ENCODE measurements around the gene SDK1. TPM values are rescaled to one million over a fixed set of nuclear protein-coding genes. Genes with fewer than 3 reads are reported as not detected.

SDK1 gene
- total RNA-seq, 3 donors from 2014 or later (not counting 1 experiment from before 2014, with no cell fraction given) = 0.05 to 0.11 TPM; not detected in 1

- Histone ChIP-seq H3K36me3 (ENCODE audit: control insufficient read depth, insufficient read depth, low read length) (no peaks in the 10 kb centered on the region), H3K4me1 (ENCODE audit: control insufficient read depth, insufficient read depth, low read length) (no peaks in the 10 kb centered on the region), H3K4me3 (ENCODE audit: low read length) (no peak overlapping the region), H3K27me3 (ENCODE audit: control insufficient read depth, insufficient read depth, low read length) (peaks cover 9% of the 10 kb centered on the region), H3K9me3 (ENCODE audit: control insufficient read depth, insufficient read depth, low read length) (no peaks in the 10 kb centered on the region), H3K27ac (ENCODE audit: low read length) (no peak overlapping the region)
- intact Hi-C loops (cut with micrococcal nuclease) = no loop called here
- 72% methylated on average over 3 of the region's 4 CpGs for WGBS (ENCODE audit: insufficient coverage)
- no peak overlapping the region for H3K27ac Mint-ChIP-seq
- no peak for TF ChIP-seq CTCF (IDR thresholded peaks at IDR 0.05)
- H3K9me3 Mint-ChIP-seq = no peaks in the 10 kb centered on the region
- no peak overlapping the region for H3K4me3 Mint-ChIP-seq
- ATAC-seq = no peak
- no peaks in the 10 kb centered on the region for H3K4me1 Mint-ChIP-seq
- H3K27me3 Mint-ChIP-seq (ENCODE audit: low read depth in 2 of 2) = peaks cover 18 to 58% of the 10 kb centered on the region in 2 donors
- no peak for DNase-seq
- peaks cover under 1% of the 10 kb centered on the region for H3K36me3 Mint-ChIP-seq
Measured at GRCh38 chr7:3416453-3416852, 115.4 kb downstream of the SDK1 start.

DNA sequence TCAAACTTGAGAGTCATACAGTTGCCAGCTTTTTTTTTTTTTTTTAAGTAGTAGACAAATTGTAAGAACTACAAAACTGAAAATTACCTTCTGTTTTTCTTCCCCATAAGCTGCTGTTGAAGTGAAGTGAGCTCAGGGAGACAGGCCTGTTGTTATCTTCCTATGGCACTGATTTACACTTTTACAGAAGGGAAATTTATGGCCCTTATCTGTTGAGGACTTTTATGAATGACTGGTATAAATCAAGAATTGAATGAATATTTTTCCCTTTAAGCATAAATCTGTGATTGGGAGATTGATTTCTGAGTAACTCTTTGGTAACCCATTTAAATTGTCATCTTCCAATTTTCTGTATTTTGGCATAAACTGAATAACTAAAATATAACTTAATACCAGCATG, 124.0 kb downstream of the SDK1 start:
- H3K27me3 ChIP-seq (ENCODE audit: control insufficient read depth, insufficient read depth, low read length) = no peaks in the 10 kb centered on the region
- H3K36me3 ChIP-seq (ENCODE audit: control insufficient read depth, insufficient read depth, low read length) = no peaks in the 10 kb centered on the region
- H3K4me1 ChIP-seq (ENCODE audit: control insufficient read depth, insufficient read depth, low read length) = no peaks in the 10 kb centered on the region
- Mint-ChIP-seq H3K4me3 (no peak overlapping the region), H3K36me3 (peaks cover 7% of the 10 kb centered on the region), H3K27me3 (ENCODE audit: low read depth in 2 of 2) (peaks cover 10 to 22% of the 10 kb centered on the region in 2 donors), H3K9me3 (no peaks in the 10 kb centered on the region), H3K4me1 (no peaks in the 10 kb centered on the region), H3K27ac (no peak overlapping the region)
- no peak for ATAC-seq
- H3K27ac ChIP-seq (ENCODE audit: low read length) = no peak overlapping the region
- TF ChIP-seq CTCF (IDR thresholded peaks at IDR 0.05) = no peak
- H3K9me3 ChIP-seq (ENCODE audit: control insufficient read depth, insufficient read depth, low read length) = no peaks in the 10 kb centered on the region
- no peak overlapping the region for H3K4me3 ChIP-seq (ENCODE audit: low read length)
- no peak for DNase-seq
- intact Hi-C loops (cut with micrococcal nuclease) = no loop called here

- intact Hi-C loops (cut with micrococcal nuclease) = no loop called here
- no peak for DNase-seq
- Mint-ChIP-seq H3K4me3 (no peak overlapping the region), H3K4me1 (no peaks in the 10 kb centered on the region), H3K27ac (no peak overlapping the region), H3K9me3 (no peaks in the 10 kb centered on the region), H3K27me3 (ENCODE audit: low read depth in 2 of 2) (peaks cover 9 to 16% of the 10 kb centered on the region in 2 donors), H3K36me3 (peaks cover 7% of the 10 kb centered on the region)
- Histone ChIP-seq H3K27me3 (ENCODE audit: control insufficient read depth, insufficient read depth, low read length) (no peaks in the 10 kb centered on the region), H3K4me3 (ENCODE audit: low read length) (no peak overlapping the region), H3K9me3 (ENCODE audit: control insufficient read depth, insufficient read depth, low read length) (no peaks in the 10 kb centered on the region), H3K4me1 (ENCODE audit: control insufficient read depth, insufficient read depth, low read length) (no peaks in the 10 kb centered on the region), H3K27ac (ENCODE audit: low read length) (no peak overlapping the region), H3K36me3 (ENCODE audit: control insufficient read depth, insufficient read depth, low read length) (no peaks in the 10 kb centered on the region)
- WGBS (ENCODE audit: insufficient coverage) = 46% methylated on average over 4 of the region's 4 CpGs
- ATAC-seq = no peak
- no peak for TF ChIP-seq CTCF (IDR thresholded peaks at IDR 0.05)
Measured at GRCh38 chr7:3426064-3426463, 125.0 kb downstream of the SDK1 start.

- peaks cover 12 to 23% of the 10 kb centered on the region in 2 donors for H3K27me3 Mint-ChIP-seq (ENCODE audit: low read depth in 2 of 2)
- ATAC-seq (no peak), DNase-seq (peak in 1 of 2 donors; percentile 11)
- no peak for TF ChIP-seq CTCF (IDR thresholded peaks at IDR 0.05)
- Histone ChIP-seq H3K27me3 (ENCODE audit: control insufficient read depth, insufficient read depth, low read length) (no peaks in the 10 kb centered on the region), H3K36me3 (ENCODE audit: control insufficient read depth, insufficient read depth, low read length) (no peaks in the 10 kb centered on the region), H3K27ac (ENCODE audit: low read length) (no peak overlapping the region), H3K4me1 (ENCODE audit: control insufficient read depth, insufficient read depth, low read length) (no peaks in the 10 kb centered on the region), H3K4me3 (ENCODE audit: low read length) (no peak overlapping the region), H3K9me3 (ENCODE audit: control insufficient read depth, insufficient read depth, low read length) (no peaks in the 10 kb centered on the region)
- intact Hi-C loops (cut with micrococcal nuclease) = no loop called here
- H3K36me3 Mint-ChIP-seq = no peaks in the 10 kb centered on the region
- no peak overlapping the region for H3K27ac Mint-ChIP-seq
- H3K4me1 Mint-ChIP-seq = no peaks in the 10 kb centered on the region
- no peak overlapping the region for H3K4me3 Mint-ChIP-seq
- WGBS (ENCODE audit: insufficient coverage) = 100% methylated on average over 1 of the region's 1 CpG
- no peaks in the 10 kb centered on the region for H3K9me3 Mint-ChIP-seq
Measured at GRCh38 chr7:3427957-3428356, 126.9 kb downstream of the SDK1 start.
